ENCODE measurements around the gene RANGAP1. TPM values are rescaled to one million over a fixed set of nuclear protein-coding genes. Genes with fewer than 3 reads are reported as not detected.
A peak's percentile ranks its signal among the peaks of the same experiment; 100 is the strongest.

Gene RANGAP1
- total and polyA plus RNA-seq, 2 of the 13 experiments (the other 11 are each of a cell fraction or from before 2014, with no cell fraction given), result 51.8 to 83.9 TPM

GRCh38 chr22:41204992-41205900 lies 80.7 kb downstream of the RANGAP1 start, which contains the start of gene L3MBTL2 (continued):
- TF ChIP-seq ZNF142 (CRISPR knock-in tag; IDR thresholded peaks at IDR 0.05), result no peak
- no peak for TF ChIP-seq ZNF292 (CRISPR knock-in tag; IDR thresholded peaks at IDR 0.05; ENCODE audit: borderline replicate concordance, low read depth)
- TF ChIP-seq RFXANK (CRISPR knock-in tag; IDR thresholded peaks at IDR 0.05), result peak; percentile 54; the same call in 1 of the 2 replicates
- no peak for TF ChIP-seq ZNF646 (CRISPR knock-in tag; IDR thresholded peaks at IDR 0.05)
- no peak for TF ChIP-seq BRD4 (CRISPR knock-in tag; IDR thresholded peaks at IDR 0.05)
- TF ChIP-seq ZBED4 (CRISPR knock-in tag; IDR thresholded peaks at IDR 0.05; ENCODE audit: borderline replicate concordance), result no peak
- TF ChIP-seq ZNF382 (CRISPR knock-in tag; IDR thresholded peaks at IDR 0.05; ENCODE audit: borderline replicate concordance), result no peak
- peak; percentile 99 for TF ChIP-seq TFDP2 (CRISPR knock-in tag; IDR thresholded peaks at IDR 0.05)
- no peak for TF ChIP-seq CAMTA2 (CRISPR knock-in tag; IDR thresholded peaks at IDR 0.05; ENCODE audit: borderline replicate concordance)
- no peak for TF ChIP-seq PITX1 (CRISPR knock-in tag; IDR thresholded peaks at IDR 0.05)
